ENCODE data around the gene GABRP.
"Not testable (repeated sequence)": the region's sequence is repeated elsewhere in the genome, so short reads cannot be mapped to it uniquely, and the experiment has no call there.

GABRP gene

GRCh38 chr5:170756691-170757090, 26.8 kb upstream of the GABRP start:
- DNase-seq, result no peak

GRCh38 chr5:170757182-170757601, 26.3 kb upstream of the GABRP start:
- DNase-seq, result peak; percentile 48

- no peak for DNase-seq
Observed at GRCh38 chr5:170757669-170758068, 25.9 kb upstream of the GABRP start.

GRCh38 chr5:170758481-170758880, 25.0 kb upstream of the GABRP start:
- no peak for DNase-seq

GRCh38 chr5:170760113-170760512, 23.4 kb upstream of the GABRP start:
- no peak for DNase-seq

- DNase-seq, result no peak
Observed at GRCh38 chr5:170761048-170761707, 22.3 kb upstream of the GABRP start.

GRCh38 chr5:170761708-170762066, 21.8 kb upstream of the GABRP start:
- DNase-seq, result no peak

- DNase-seq, result not testable (repeated sequence)
Observed at GRCh38 chr5:170762298-170762697, 21.2 kb upstream of the GABRP start.

GRCh38 chr5:170765868-170766267, 17.7 kb upstream of the GABRP start:
- not testable (repeated sequence) for DNase-seq

- DNase-seq, result no peak
Observed at GRCh38 chr5:170769246-170769645, 14.3 kb upstream of the GABRP start.

- DNase-seq, result no peak
Observed at GRCh38 chr5:170769898-170770416, 13.6 kb upstream of the GABRP start.

- no peak for DNase-seq
Observed at GRCh38 chr5:170771496-170771895, 12.0 kb upstream of the GABRP start.

- DNase-seq, result no peak
Observed at GRCh38 chr5:170773024-170773985, 10.2 kb upstream of the GABRP start.

GRCh38 chr5:170774831-170775230, 8.7 kb upstream of the GABRP start:
- DNase-seq, result no peak

GRCh38 chr5:170781946-170782345, 1.6 kb upstream of the GABRP start:
- DNase-seq, result no peak

GRCh38 chr5:170782438-170782837, 1.1 kb upstream of the GABRP start:
- DNase-seq, result no peak

GRCh38 chr5:170785416-170785815, 1.9 kb downstream of the GABRP start:
- no peak for DNase-seq

GRCh38 chr5:170787216-170787615, 3.7 kb downstream of the GABRP start:
- no peak for DNase-seq

GRCh38 chr5:170788626-170789304, 5.2 kb downstream of the GABRP start:
- DNase-seq, result no peak

GRCh38 chr5:170791325-170791954, 7.9 kb downstream of the GABRP start:
- DNase-seq, result peak; percentile 56

GRCh38 chr5:170792878-170793277, 9.4 kb downstream of the GABRP start:
- DNase-seq, result no peak

- no peak for DNase-seq
Observed at GRCh38 chr5:170795154-170795553, 11.6 kb downstream of the GABRP start.

- no peak for DNase-seq
Observed at GRCh38 chr5:170805666-170806065, 22.1 kb downstream of the GABRP start.
